Endothelial cell of umbilical vein (primary cell): Measurements from ENCODE around the gene METAP1.

ENCODE experiments used
- JUN ChIP-seq: IDR thresholded peaks from 2 replicates; pipeline ENCODE4 v1.6.1; 2011; ENCODE audit warnings: borderline replicate concordance, low read depth; ENCODE audit not compliant: insufficient read length, insufficient read depth
- POLR2A ChIP-seq: IDR thresholded peaks from 2 replicates; pipeline ENCODE4 v1.6.1; 2012; ENCODE audit warnings: low read depth, mild to moderate bottlenecking, control low read depth, low read length
- POLR2AphosphoS5 ChIP-seq: IDR thresholded peaks from 2 replicates; pipeline ENCODE4 v1.6.1; 2012; ENCODE audit warnings: low read depth, mild to moderate bottlenecking, control low read depth, low read length, moderate library complexity; ENCODE audit not compliant: insufficient read depth
- TF ChIP-seq, protein P1 (sequence below), 2 donors: IDR thresholded peaks; 1 replicate in 1 of 2; 2 replicates in 1 of 2; pipeline ENCODE4 v1.5.1; 2011; ENCODE audit warnings: low read length in 2 of 2, mild to moderate bottlenecking in 2 of 2, moderate library complexity in 2 of 2, control low read depth in 1 of 2, inconsistent platforms in 1 of 2, low read depth in 1 of 2; ENCODE audit not compliant: insufficient read depth in 1 of 2; ENCODE audit errors: extremely low read depth in 1 of 2
- TF ChIP-seq, protein P2 (sequence below): IDR thresholded peaks from 2 replicates; pipeline ENCODE4 v1.6.1; 2011; ENCODE audit not compliant: insufficient read depth, insufficient read length

DNA sequence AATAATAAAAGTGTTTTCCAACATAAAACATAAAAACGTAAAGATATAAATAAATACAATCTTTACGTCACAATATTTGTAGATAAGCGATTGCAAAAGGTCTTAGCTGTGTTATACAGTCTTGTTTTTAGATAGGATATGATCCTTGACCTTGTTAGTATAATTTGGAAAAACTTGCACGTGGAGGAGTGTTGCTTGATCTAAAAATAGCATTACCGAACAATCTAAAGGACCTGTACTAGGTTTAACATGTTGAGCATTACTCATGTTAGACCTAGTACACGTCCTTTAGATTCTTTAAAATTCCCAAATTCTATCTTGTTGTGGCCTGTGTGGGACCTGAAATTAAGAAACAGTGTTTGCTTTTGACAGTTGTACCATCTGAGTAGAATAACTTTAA is 1.6 kb downstream of the METAP1 start:
- TF ChIP-seq POLR2A (no peak), POLR2AphosphoS5 (no peak), JUN (no peak)
- TF ChIP-seq, protein P1, sequence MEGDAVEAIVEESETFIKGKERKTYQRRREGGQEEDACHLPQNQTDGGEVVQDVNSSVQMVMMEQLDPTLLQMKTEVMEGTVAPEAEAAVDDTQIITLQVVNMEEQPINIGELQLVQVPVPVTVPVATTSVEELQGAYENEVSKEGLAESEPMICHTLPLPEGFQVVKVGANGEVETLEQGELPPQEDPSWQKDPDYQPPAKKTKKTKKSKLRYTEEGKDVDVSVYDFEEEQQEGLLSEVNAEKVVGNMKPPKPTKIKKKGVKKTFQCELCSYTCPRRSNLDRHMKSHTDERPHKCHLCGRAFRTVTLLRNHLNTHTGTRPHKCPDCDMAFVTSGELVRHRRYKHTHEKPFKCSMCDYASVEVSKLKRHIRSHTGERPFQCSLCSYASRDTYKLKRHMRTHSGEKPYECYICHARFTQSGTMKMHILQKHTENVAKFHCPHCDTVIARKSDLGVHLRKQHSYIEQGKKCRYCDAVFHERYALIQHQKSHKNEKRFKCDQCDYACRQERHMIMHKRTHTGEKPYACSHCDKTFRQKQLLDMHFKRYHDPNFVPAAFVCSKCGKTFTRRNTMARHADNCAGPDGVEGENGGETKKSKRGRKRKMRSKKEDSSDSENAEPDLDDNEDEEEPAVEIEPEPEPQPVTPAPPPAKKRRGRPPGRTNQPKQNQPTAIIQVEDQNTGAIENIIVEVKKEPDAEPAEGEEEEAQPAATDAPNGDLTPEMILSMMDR (IDR thresholded peaks at IDR 0.05; ENCODE audit: extremely low read depth in 1 of 2, insufficient read depth in 1 of 2, low read depth in 1 of 2, low read length in 2 of 2), result no peak
- TF ChIP-seq, protein P2, sequence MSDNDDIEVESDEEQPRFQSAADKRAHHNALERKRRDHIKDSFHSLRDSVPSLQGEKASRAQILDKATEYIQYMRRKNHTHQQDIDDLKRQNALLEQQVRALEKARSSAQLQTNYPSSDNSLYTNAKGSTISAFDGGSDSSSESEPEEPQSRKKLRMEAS, result no peak
